GM23338 (cell line): ENCODE measurements around the gene UNC5A.

ENCODE experiments used
- EZH2 ChIP-seq: fragments of 200-600 bp; sonication (generic); IDR thresholded peaks from one replicate; pipeline ENCODE4 v1.8.0; 2017; ENCODE audit warnings: antibody characterized with exemption, mild to moderate bottlenecking, low read depth; ENCODE audit not compliant: unreplicated experiment
- EZH2phosphoT487 ChIP-seq: fragments of 200-600 bp; sonication (generic); IDR thresholded peaks from one replicate; pipeline ENCODE4 v1.8.1; 2018; ENCODE audit warnings: antibody characterized with exemption; ENCODE audit not compliant: unreplicated experiment
- JUNB ChIP-seq: IDR thresholded peaks from one replicate; pipeline ENCODE4 v1.6.1; 2016; ENCODE audit warnings: antibody characterized with exemption; ENCODE audit not compliant: unreplicated experiment
- POLR2AphosphoS5 ChIP-seq: IDR thresholded peaks from 2 replicates; pipeline ENCODE4 v1.6.1; 2016; ENCODE audit warnings: antibody characterized with exemption, low read depth
- ZNF331 ChIP-seq: fragments of 250-450 bp; sonication (Bioruptor Pico); IDR thresholded peaks from 2 replicates; pipeline ENCODE4 v1.5.0; 2020; ENCODE audit warnings: low read depth, mild to moderate bottlenecking, moderate library complexity
- TF ChIP-seq, protein P1 (sequence below): IDR thresholded peaks from 2 replicates; pipeline ENCODE4 v1.6.1; 2016; ENCODE audit warnings: antibody characterized with exemption
- TF ChIP-seq, protein P2 (sequence below), 2 experiments: fragments of 200-600 bp in 1 of 2; sonication (generic) in 1 of 2; conservative IDR thresholded peaks; 2 replicates each; pipeline versions ENCODE4 v1.5.1 to v1.6.1; 2016 to 2017; ENCODE audit warnings: antibody characterized with exemption in 2 of 2, low read depth in 2 of 2, mild to moderate bottlenecking in 2 of 2, moderate library complexity in 1 of 2
- TF ChIP-seq, protein P3 (sequence below): IDR thresholded peaks from one replicate; pipeline ENCODE4 v1.6.1; 2018; ENCODE audit warnings: antibody characterized with exemption; ENCODE audit not compliant: unreplicated experiment

DNA sequence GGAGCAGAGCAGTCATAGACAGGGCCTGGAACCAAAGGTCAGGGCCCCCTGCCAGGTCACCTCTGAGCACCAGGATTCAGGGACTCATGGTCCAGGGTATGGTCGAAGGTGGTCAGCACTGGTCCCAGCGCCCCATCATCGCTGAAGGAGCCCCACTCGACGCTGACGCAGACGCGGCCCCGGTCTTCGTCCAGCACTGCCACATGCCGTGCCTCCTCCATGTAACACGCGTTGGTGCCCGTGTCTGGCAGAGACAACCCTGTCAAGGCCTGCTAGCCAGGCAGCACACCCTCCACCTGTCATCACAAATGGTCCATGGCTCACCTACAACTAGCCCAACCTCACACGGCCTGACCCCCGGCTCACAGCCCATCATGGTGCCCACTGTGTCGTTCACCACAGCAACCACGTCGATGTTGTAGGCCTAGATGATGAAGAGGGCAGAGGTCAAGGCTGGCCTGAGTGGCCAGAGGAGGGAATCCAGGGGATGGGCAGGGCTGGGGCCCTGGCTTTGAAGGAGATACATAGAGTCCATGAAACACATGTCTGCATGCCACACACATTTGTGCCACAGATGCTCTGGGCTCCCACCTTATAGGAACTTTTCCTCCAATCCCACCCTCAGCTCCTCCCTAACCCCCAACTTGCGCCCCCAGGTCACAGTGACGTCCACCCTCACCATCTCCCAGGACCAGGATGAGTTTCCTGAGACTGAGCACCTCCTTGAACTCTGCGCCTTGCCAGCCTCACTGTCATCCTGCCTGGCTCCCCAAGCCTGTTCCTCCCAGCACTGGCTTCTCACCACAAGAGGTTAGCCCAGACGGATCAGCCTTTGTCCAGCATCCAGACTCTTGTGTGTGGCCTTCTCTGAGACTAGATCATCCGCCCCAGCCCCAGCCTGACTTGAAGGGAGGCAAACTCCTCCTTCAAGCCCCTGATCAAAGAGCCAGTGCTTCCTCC lies 79.2 kb downstream of the UNC5A start:
- TF ChIP-seq, protein P1, sequence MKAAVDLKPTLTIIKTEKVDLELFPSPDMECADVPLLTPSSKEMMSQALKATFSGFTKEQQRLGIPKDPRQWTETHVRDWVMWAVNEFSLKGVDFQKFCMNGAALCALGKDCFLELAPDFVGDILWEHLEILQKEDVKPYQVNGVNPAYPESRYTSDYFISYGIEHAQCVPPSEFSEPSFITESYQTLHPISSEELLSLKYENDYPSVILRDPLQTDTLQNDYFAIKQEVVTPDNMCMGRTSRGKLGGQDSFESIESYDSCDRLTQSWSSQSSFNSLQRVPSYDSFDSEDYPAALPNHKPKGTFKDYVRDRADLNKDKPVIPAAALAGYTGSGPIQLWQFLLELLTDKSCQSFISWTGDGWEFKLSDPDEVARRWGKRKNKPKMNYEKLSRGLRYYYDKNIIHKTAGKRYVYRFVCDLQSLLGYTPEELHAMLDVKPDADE = no peak
- TF ChIP-seq, protein P2, sequence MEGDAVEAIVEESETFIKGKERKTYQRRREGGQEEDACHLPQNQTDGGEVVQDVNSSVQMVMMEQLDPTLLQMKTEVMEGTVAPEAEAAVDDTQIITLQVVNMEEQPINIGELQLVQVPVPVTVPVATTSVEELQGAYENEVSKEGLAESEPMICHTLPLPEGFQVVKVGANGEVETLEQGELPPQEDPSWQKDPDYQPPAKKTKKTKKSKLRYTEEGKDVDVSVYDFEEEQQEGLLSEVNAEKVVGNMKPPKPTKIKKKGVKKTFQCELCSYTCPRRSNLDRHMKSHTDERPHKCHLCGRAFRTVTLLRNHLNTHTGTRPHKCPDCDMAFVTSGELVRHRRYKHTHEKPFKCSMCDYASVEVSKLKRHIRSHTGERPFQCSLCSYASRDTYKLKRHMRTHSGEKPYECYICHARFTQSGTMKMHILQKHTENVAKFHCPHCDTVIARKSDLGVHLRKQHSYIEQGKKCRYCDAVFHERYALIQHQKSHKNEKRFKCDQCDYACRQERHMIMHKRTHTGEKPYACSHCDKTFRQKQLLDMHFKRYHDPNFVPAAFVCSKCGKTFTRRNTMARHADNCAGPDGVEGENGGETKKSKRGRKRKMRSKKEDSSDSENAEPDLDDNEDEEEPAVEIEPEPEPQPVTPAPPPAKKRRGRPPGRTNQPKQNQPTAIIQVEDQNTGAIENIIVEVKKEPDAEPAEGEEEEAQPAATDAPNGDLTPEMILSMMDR (conservative IDR thresholded peaks at IDR 0.05; ENCODE audit: low read depth in 2 of 2) = no peak
- TF ChIP-seq, protein P3, sequence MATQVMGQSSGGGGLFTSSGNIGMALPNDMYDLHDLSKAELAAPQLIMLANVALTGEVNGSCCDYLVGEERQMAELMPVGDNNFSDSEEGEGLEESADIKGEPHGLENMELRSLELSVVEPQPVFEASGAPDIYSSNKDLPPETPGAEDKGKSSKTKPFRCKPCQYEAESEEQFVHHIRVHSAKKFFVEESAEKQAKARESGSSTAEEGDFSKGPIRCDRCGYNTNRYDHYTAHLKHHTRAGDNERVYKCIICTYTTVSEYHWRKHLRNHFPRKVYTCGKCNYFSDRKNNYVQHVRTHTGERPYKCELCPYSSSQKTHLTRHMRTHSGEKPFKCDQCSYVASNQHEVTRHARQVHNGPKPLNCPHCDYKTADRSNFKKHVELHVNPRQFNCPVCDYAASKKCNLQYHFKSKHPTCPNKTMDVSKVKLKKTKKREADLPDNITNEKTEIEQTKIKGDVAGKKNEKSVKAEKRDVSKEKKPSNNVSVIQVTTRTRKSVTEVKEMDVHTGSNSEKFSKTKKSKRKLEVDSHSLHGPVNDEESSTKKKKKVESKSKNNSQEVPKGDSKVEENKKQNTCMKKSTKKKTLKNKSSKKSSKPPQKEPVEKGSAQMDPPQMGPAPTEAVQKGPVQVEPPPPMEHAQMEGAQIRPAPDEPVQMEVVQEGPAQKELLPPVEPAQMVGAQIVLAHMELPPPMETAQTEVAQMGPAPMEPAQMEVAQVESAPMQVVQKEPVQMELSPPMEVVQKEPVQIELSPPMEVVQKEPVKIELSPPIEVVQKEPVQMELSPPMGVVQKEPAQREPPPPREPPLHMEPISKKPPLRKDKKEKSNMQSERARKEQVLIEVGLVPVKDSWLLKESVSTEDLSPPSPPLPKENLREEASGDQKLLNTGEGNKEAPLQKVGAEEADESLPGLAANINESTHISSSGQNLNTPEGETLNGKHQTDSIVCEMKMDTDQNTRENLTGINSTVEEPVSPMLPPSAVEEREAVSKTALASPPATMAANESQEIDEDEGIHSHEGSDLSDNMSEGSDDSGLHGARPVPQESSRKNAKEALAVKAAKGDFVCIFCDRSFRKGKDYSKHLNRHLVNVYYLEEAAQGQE = no peak
- TF ChIP-seq POLR2AphosphoS5 (no peak), EZH2 (no peak), EZH2phosphoT487 (no peak), ZNF331 (no peak), JUNB (no peak)
